ENCODE results near the gene HHIP. TPM values are rescaled to one million over a fixed set of nuclear protein-coding genes. Genes with fewer than 3 reads are reported as not detected.

The HHIP gene
- total RNA-seq, 4 donors from 2014 or later = 0.60 to 5.3 (median 2.6) TPM

GRCh38 chr4:144732584-144733428, 86.8 kb downstream of the HHIP start:
- Histone ChIP-seq H3K4me1 (no peaks in the 10 kb centered on the region), H3K27me3 (no peaks in the 10 kb centered on the region), H3K9me3 (no peaks in the 10 kb centered on the region), H3K27ac (peak overlapping the region in 1 of 4 donors; percentile 57), H3K36me3 (no peaks in the 10 kb centered on the region), H3K4me3 (no peak overlapping the region)
- DNase-seq (ENCODE audit: low spot score in 2 of 2) = no peak
- TF ChIP-seq CTCF (IDR thresholded peaks at IDR 0.05) (no peak), EP300 (IDR thresholded peaks at IDR 0.05) (no peak), POLR2A (IDR thresholded peaks at IDR 0.05) (no peak)
- 50 to 60% methylated on average over 4 of the region's 4 CpGs for WGBS, 2 donors

GRCh38 chr4:144733566-144733965, 87.6 kb downstream of the HHIP start:
- 81 to 86% methylated on average over 2 of the region's 2 CpGs for WGBS, 2 donors

GRCh38 chr4:144734522-144734921, 88.6 kb downstream of the HHIP start:
- no peak for DNase-seq (ENCODE audit: low spot score in 2 of 2)
- WGBS, 2 donors = 43 to 50% methylated on average over 4 of the region's 4 CpGs
- Histone ChIP-seq H3K36me3 (no peaks in the 10 kb centered on the region), H3K27me3 (no peaks in the 10 kb centered on the region), H3K4me1 (no peaks in the 10 kb centered on the region), H3K9me3 (no peaks in the 10 kb centered on the region), H3K4me3 (no peak overlapping the region), H3K27ac (no peak overlapping the region)
- TF ChIP-seq CTCF (IDR thresholded peaks at IDR 0.05) (no peak), POLR2A (IDR thresholded peaks at IDR 0.05) (no peak), EP300 (IDR thresholded peaks at IDR 0.05) (no peak)

More at GRCh38 chr4:144733566-144733965, 87.6 kb downstream of the HHIP start:
- H3K9me3 ChIP-seq = no peaks in the 10 kb centered on the region
- DNase-seq (ENCODE audit: low spot score in 2 of 2) = no peak
- H3K27me3 ChIP-seq = no peaks in the 10 kb centered on the region
- no peak overlapping the region for H3K4me3 ChIP-seq
- peak overlapping the region in 1 of 4 donors; percentile 50 for H3K27ac ChIP-seq
- TF ChIP-seq POLR2A (IDR thresholded peaks at IDR 0.05) (no peak), EP300 (IDR thresholded peaks at IDR 0.05) (no peak), CTCF (IDR thresholded peaks at IDR 0.05) (no peak)
- H3K4me1 ChIP-seq = no peaks in the 10 kb centered on the region
- no peaks in the 10 kb centered on the region for H3K36me3 ChIP-seq

GRCh38 chr4:144738649-144739048, 92.7 kb downstream of the HHIP start:
- Histone ChIP-seq H3K4me1 (no peaks in the 10 kb centered on the region), H3K27me3 (no peaks in the 10 kb centered on the region), H3K4me3 (no peak overlapping the region), H3K9me3 (no peaks in the 10 kb centered on the region), H3K36me3 (no peaks in the 10 kb centered on the region), H3K27ac (no peak overlapping the region)
- no peak for DNase-seq (ENCODE audit: low spot score in 2 of 2)
- 89 to 90% methylated on average over 3 of the region's 3 CpGs for WGBS, 2 donors
- TF ChIP-seq POLR2A (IDR thresholded peaks at IDR 0.05) = no peak

- TF ChIP-seq EP300 (IDR thresholded peaks at IDR 0.05) (no peak), POLR2A (IDR thresholded peaks at IDR 0.05) (no peak), CTCF (IDR thresholded peaks at IDR 0.05) (no peak)
- no peak for DNase-seq (ENCODE audit: low spot score in 2 of 2)
- Histone ChIP-seq H3K36me3 (no peaks in the 10 kb centered on the region), H3K27me3 (no peaks in the 10 kb centered on the region), H3K4me3 (no peak overlapping the region), H3K4me1 (no peaks in the 10 kb centered on the region), H3K9me3 (no peaks in the 10 kb centered on the region), H3K27ac (no peak overlapping the region)
Observed at GRCh38 chr4:144739511-144740033, 93.6 kb downstream of the HHIP start.
